Measurements from ENCODE around the gene GNB1L. TPM values are rescaled to one million over a fixed set of nuclear protein-coding genes. Genes with fewer than 3 reads are reported as not detected.

Gene GNB1L
- polyA plus RNA-seq, 1 donor from 2014 or later: 16.5 TPM

DNA sequence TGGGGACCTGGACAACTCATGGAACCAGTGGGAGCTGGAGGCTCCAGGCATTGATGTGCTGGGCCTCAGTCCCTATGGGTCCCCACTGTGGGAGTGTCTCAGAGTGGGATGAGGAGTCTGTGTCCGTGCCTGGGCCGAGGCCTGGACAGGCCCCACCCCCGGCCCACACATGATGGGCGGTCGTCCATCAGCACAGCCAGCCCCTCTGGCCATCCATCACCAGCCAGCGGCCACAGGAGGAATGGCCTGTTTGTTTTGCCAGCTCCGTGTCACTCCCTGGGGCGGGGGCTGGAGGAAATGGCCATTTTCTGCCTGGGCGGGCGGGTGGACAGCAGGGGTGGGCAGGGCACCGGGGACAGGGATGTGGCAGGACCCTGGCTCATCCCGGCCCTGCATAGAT lies 107.1 kb downstream of the GNB1L start:
- H3K36me3 ChIP-seq (ENCODE audit: insufficient read depth, low read length): no peaks in the 10 kb centered on the region
- H3K27me3 ChIP-seq (ENCODE audit: insufficient read depth, low read depth, low read length): peaks cover 10% of the 10 kb centered on the region
- H3K9ac ChIP-seq (ENCODE audit: low read length): no peak overlapping the region
- H3K4me3 ChIP-seq (ENCODE audit: low read length): no peak overlapping the region
- H2AFZ ChIP-seq (ENCODE audit: low read depth, low read length): no peak overlapping the region
- H4K20me1 ChIP-seq (ENCODE audit: insufficient read depth): no peaks in the 10 kb centered on the region
- no peaks in the 10 kb centered on the region for H3K9me2 ChIP-seq (ENCODE audit: insufficient read depth, low read length)
- H3K4me2 ChIP-seq (ENCODE audit: low read length): no peak overlapping the region
- H3K79me2 ChIP-seq (replicated peaks; ENCODE audit: insufficient read depth, low read length): no peaks in the 10 kb centered on the region
- TF ChIP-seq SMC3 (conservative IDR thresholded peaks at IDR 0.05; ENCODE audit: poor library complexity) (no peak), POLR2AphosphoS5 (IDR thresholded peaks at IDR 0.05) (no peak), RAD21 (conservative IDR thresholded peaks at IDR 0.05) (no peak), MXI1 (conservative IDR thresholded peaks at IDR 0.05; ENCODE audit: poor library complexity, severe bottlenecking) (no peak), TAF1 (IDR thresholded peaks at IDR 0.05; ENCODE audit: low read depth) (no peak), EP300 (conservative IDR thresholded peaks at IDR 0.05; ENCODE audit: poor library complexity, severe bottlenecking) (no peak)
- TF ChIP-seq, protein P1, sequence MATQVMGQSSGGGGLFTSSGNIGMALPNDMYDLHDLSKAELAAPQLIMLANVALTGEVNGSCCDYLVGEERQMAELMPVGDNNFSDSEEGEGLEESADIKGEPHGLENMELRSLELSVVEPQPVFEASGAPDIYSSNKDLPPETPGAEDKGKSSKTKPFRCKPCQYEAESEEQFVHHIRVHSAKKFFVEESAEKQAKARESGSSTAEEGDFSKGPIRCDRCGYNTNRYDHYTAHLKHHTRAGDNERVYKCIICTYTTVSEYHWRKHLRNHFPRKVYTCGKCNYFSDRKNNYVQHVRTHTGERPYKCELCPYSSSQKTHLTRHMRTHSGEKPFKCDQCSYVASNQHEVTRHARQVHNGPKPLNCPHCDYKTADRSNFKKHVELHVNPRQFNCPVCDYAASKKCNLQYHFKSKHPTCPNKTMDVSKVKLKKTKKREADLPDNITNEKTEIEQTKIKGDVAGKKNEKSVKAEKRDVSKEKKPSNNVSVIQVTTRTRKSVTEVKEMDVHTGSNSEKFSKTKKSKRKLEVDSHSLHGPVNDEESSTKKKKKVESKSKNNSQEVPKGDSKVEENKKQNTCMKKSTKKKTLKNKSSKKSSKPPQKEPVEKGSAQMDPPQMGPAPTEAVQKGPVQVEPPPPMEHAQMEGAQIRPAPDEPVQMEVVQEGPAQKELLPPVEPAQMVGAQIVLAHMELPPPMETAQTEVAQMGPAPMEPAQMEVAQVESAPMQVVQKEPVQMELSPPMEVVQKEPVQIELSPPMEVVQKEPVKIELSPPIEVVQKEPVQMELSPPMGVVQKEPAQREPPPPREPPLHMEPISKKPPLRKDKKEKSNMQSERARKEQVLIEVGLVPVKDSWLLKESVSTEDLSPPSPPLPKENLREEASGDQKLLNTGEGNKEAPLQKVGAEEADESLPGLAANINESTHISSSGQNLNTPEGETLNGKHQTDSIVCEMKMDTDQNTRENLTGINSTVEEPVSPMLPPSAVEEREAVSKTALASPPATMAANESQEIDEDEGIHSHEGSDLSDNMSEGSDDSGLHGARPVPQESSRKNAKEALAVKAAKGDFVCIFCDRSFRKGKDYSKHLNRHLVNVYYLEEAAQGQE (IDR thresholded peaks at IDR 0.05; ENCODE audit: borderline replicate concordance): no peak
- H3K27ac ChIP-seq (ENCODE audit: low read length): no peak overlapping the region
- no peaks in the 10 kb centered on the region for H3F3A ChIP-seq (ENCODE audit: insufficient read depth, low read length, poor library complexity, severe bottlenecking)
- H3K9me3 ChIP-seq (ENCODE audit: low read length): no peaks in the 10 kb centered on the region

DNA sequence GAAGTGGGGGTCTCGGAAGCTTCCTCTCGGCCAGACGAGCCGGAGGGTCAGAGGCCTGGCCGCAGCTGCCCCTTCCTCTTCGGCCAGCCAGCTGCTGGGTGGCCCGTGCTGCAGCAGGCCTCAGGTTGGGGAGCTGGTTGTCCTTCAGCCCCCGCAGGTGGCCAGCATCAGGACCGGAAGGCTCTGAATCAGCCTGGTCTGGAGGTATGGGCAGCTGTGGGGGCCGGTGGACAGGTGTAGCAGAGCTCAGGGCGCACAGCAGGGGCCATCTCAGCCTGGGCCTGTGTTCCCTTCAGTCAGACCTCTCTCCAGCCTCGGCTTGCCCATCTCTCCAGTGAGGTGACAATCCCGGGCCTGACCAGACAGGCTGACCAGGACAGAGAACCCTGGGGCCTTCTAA lies 107.9 kb downstream of the GNB1L start:
- H3K4me3 ChIP-seq (ENCODE audit: low read length): no peak overlapping the region
- TF ChIP-seq TAF1 (IDR thresholded peaks at IDR 0.05; ENCODE audit: low read depth) (no peak), MXI1 (conservative IDR thresholded peaks at IDR 0.05; ENCODE audit: poor library complexity, severe bottlenecking) (no peak), EP300 (conservative IDR thresholded peaks at IDR 0.05; ENCODE audit: poor library complexity, severe bottlenecking) (no peak), RAD21 (conservative IDR thresholded peaks at IDR 0.05) (no peak), EZH2 (IDR thresholded peaks at IDR 0.05; ENCODE audit: borderline replicate concordance, insufficient read depth, low read length, poor library complexity, severe bottlenecking) (no peak), SMC3 (conservative IDR thresholded peaks at IDR 0.05; ENCODE audit: poor library complexity) (no peak), POLR2AphosphoS5 (IDR thresholded peaks at IDR 0.05) (no peak)
- TF ChIP-seq, protein P1 (IDR thresholded peaks at IDR 0.05; ENCODE audit: borderline replicate concordance): no peak
- TF ChIP-seq, protein P2, sequence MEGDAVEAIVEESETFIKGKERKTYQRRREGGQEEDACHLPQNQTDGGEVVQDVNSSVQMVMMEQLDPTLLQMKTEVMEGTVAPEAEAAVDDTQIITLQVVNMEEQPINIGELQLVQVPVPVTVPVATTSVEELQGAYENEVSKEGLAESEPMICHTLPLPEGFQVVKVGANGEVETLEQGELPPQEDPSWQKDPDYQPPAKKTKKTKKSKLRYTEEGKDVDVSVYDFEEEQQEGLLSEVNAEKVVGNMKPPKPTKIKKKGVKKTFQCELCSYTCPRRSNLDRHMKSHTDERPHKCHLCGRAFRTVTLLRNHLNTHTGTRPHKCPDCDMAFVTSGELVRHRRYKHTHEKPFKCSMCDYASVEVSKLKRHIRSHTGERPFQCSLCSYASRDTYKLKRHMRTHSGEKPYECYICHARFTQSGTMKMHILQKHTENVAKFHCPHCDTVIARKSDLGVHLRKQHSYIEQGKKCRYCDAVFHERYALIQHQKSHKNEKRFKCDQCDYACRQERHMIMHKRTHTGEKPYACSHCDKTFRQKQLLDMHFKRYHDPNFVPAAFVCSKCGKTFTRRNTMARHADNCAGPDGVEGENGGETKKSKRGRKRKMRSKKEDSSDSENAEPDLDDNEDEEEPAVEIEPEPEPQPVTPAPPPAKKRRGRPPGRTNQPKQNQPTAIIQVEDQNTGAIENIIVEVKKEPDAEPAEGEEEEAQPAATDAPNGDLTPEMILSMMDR (IDR thresholded peaks at IDR 0.05; ENCODE audit: poor library complexity, severe bottlenecking): no peak
- H3K79me2 ChIP-seq (replicated peaks; ENCODE audit: insufficient read depth, low read length): no peaks in the 10 kb centered on the region
- H3K9me2 ChIP-seq (ENCODE audit: insufficient read depth, low read length): no peaks in the 10 kb centered on the region
- no peaks in the 10 kb centered on the region for H3K36me3 ChIP-seq (ENCODE audit: insufficient read depth, low read length)
- H3K27me3 ChIP-seq (ENCODE audit: insufficient read depth, low read depth, low read length): peaks cover 2% of the 10 kb centered on the region
- H3K9ac ChIP-seq (ENCODE audit: low read length): no peak overlapping the region
- no peaks in the 10 kb centered on the region for H3F3A ChIP-seq (ENCODE audit: insufficient read depth, low read length, poor library complexity, severe bottlenecking)
- H4K20me1 ChIP-seq (ENCODE audit: insufficient read depth): no peaks in the 10 kb centered on the region
- H3K27ac ChIP-seq (ENCODE audit: low read length): no peak overlapping the region
- no peak overlapping the region for H2AFZ ChIP-seq (ENCODE audit: low read depth, low read length)
- H3K9me3 ChIP-seq (ENCODE audit: low read length): no peaks in the 10 kb centered on the region
- H3K4me2 ChIP-seq (ENCODE audit: low read length): no peak overlapping the region
